GM10266 (cell line): ENCODE measurements around the gene EDDM3A.

Source experiments
- DNase-seq: peaks from one replicate; pipeline ENCODE4 v3.0.0; 2012; ENCODE audit errors: extremely low spot score
- TF ChIP-seq, protein P1 (sequence below): IDR thresholded peaks from 2 replicates; pipeline ENCODE4 v1.5.1; 2012; ENCODE audit warnings: mild to moderate bottlenecking, low read depth; ENCODE audit not compliant: control insufficient read depth, insufficient read depth; ENCODE audit errors: missing control alignments

Gene EDDM3A

DNA sequence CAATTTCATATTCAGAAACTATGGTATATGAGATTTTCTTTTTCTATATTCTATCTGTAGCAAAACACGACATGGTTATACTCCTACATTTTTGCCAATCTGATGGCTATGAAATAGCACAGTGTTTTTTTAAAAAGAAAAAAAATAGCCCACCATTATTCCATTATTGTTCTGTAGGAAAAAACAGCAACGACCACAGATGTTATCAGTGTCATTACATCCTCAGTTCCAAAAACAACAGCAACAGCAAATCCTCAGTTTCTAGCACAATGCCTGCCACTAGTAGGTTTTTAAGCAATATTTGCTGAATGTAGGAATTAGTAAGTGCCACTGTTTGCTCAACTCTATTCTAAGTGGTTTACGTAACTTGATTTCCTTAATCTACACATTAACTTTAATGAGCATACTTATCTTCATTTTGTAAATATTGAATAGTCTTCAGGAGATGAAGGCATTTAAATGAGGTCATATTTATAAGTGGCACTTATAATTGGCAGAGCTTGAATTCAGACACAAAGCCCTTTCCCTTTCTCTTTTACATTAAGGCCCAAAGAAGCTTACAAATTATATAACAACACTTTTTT is 43.6 kb downstream of the EDDM3A start:
- TF ChIP-seq, protein P1, sequence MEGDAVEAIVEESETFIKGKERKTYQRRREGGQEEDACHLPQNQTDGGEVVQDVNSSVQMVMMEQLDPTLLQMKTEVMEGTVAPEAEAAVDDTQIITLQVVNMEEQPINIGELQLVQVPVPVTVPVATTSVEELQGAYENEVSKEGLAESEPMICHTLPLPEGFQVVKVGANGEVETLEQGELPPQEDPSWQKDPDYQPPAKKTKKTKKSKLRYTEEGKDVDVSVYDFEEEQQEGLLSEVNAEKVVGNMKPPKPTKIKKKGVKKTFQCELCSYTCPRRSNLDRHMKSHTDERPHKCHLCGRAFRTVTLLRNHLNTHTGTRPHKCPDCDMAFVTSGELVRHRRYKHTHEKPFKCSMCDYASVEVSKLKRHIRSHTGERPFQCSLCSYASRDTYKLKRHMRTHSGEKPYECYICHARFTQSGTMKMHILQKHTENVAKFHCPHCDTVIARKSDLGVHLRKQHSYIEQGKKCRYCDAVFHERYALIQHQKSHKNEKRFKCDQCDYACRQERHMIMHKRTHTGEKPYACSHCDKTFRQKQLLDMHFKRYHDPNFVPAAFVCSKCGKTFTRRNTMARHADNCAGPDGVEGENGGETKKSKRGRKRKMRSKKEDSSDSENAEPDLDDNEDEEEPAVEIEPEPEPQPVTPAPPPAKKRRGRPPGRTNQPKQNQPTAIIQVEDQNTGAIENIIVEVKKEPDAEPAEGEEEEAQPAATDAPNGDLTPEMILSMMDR, result no peak
- DNase-seq, result no peak

DNA sequence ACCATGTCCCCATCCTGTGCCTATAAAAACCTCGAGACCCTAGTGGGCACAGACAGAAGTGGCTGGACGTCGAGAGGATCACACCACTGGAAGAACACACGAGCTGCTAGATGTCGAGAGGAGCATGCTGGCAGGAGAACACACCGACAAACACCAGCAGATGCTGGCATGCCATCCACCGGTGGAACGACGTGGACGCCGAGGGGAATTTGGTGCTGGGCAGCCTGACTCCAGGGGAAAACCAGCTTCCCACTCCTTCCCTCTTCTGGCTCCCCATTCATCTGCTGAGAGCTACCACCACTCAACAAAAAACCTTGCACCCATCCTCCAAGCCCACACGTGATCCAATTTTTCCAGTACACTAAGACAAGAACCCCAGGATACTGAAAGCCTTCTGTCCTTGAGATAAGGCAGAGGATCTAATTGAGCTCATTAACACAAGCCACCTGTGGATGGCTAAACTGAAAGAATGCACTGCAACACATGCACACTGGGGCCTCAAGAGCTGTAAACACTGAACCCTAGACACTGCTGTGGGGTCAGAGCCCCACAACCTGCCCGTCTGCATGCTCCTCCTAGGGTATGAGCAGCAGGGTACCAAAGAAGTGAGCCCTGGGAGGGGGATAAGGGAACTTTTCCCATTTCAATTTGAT is 44.9 kb downstream of the EDDM3A start:
- TF ChIP-seq, protein P1, result no peak

DNA sequence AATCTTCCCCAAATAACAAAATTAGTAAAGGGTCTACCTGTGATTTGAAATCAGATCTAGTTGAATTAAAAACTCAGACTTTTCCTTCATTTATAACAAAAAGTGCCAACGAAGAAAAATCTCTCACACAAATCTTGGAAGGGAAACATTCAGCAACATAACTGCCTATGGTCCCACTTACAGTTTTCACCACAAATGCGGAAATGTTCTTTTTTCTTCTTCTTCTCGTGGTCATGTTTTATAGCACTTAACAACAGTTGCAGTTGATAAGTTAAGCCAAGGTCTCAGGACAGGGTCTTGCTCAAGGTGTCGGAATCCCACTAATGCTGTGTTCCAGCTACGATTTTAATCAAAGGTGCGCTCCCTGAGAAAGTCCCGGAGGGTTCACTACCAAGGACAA is 45.5 kb downstream of the EDDM3A start:
- TF ChIP-seq, protein P1, result no peak
- no peak for DNase-seq

More for the DNA sequence above, 44.9 kb downstream of the EDDM3A start:
- no peak for DNase-seq

DNA sequence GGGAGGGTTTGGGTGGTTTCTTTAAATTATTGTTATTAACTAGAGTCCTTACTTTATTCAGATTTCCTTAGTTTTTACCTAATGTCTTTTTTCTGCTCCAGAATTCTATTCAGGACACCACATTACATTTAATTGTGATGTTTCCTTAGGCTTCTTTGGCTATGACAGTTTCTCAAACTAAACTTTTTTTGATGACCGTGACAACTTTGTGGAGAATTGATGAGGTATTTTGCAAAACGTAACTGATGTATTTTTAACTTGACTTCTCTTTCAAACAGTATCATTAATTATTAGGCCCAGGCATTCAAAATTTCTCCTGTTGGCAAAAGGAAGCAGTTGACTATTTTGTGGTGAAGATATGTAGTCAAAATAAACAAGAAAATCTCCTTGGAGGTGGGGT is 45.9 kb downstream of the EDDM3A start:
- DNase-seq, result no peak
- TF ChIP-seq, protein P1, result no peak

DNA sequence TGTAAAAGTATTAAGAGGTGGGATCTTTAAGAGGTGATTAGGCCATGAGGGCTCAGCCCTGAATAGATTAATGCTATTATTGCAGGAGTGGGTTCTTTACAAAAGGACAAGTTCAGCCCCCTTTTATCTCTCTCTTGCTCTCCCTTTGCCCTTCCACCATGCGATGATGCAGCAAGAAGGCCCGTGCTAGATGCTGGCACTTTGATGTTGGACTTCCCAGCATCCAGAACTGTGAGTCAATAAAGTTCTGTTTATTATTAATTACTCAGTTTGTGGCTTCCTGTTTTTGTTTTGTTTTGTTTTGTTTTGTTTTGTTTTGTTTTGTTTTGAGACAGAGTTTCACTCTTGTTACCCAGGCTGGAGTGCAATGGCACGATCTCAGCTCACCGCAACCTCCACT is 46.9 kb downstream of the EDDM3A start:
- TF ChIP-seq, protein P1, result no peak
- DNase-seq, result no peak

DNA sequence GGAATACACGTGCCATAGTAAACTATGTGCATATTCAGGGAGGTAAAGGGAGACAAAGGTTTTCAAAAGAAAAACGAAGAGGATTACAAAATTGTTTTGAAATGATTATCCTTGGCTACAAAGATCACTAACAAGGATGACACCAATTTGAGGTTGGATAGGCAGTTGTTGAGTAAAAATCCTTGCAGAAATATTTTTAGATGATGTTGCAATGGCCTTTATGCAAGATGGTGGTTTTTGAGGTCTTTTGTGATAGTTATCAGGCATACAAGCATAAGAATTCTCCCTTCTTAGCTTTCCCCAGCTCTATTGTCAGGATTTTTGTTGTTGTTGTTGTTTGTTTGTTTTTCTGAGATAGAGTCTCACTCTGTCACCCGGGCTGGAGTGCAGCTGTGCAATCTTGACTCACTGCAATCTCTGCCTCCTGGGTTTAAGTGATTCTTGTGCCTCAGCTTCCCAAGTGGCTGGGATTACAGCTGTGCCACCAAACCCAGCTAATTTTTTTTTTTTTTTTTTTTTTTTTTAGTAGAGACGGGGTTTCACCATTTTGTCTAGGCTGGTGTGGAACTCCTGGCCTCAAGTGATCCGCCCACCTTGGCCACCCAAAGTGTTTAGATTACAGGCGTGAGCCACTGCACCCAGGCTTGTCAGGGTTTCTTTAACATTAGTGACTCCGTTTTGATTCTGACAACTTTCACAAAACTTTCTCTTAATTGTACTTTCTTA is 49.1 kb downstream of the EDDM3A start:
- TF ChIP-seq, protein P1, result no peak
- DNase-seq, result no peak

DNA sequence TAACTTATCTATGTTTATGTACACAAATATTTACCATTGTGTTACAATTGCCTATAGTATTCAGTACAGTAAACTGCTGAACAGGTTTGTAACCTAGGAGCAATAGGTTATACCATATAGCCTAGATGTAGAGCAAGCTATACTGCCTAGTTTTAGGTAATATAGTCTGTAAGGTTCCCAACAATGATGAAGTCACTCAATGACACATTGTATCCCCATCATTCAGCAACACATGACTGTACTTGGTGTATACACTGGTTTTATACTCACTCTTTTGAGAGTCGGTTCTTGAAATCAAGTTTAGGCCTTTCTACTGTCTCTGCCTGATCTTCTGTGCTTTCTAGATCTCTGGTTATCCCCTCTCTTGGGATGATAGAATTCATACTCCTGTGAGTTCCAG is 51.5 kb downstream of the EDDM3A start:
- DNase-seq, result no peak
- TF ChIP-seq, protein P1, result no peak
